ENCODE results near the gene FAM20A.

The FAM20A gene

DNA sequence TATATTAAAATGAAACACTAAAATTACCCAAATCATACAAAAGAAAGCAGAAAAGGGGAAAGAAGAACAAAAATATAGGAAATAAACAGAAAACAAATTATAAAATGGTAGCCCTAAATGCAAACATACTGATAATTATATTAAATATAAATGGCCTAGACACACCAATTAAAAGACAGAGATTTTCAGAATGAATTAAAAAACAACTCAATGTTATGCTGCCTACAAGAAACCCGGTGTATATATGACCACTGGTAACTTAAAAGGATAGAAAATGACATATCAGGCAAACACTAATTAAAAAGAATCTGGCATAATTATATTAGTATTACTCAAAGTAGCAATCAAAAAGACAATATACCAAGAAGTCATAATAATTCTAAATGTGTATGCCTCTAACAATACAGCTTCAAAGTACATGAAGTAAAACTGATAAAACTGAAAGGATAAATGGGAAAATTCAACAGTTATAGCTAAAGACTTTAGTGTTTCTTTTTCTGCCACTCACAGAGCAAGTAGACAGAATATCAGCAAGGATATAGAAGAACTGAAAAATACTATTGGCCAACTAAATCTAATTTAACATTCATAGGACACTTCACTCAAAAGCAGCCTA is 7.5 kb upstream of the FAM20A start:
- DNase-seq, result no peak

DNA sequence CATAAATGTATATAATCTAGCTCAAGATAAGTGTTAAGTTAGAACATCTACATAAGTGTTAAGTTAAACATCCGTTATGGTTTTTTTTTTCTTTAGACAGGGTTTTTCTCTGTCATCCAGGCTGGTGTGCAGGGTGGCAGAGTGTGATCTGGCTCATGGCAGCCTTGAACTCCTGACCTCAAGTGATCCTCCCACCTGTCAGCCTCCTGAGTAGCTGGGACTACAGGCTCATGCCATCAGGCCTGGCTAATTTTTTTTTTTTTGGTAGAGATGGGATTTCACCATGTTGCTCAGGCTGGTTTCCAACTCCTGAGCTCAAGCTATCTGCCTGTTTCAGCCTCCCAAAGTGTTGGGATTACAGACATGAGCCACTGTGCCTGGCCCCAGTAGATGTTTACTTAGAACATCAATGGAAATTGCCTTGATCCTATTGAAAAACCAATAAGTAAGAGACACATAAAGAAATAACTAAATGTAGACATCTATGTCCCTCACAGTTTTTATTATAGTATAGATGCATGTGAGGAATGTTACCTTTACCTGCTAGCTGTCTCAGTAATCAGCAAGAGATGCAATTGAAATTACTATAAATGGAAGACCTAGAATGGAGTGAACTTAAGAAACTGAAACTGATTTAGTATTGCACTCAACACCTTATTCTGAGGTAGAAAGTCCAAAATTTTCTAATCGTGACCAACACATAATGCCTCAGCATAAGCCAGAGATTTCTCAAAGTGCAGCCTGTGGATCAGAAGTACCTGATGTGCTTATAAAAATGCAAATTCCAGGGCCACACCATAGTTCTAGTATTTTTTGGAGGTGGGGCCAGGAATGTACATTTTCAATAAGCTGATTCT is 5.5 kb upstream of the FAM20A start:
- DNase-seq, result no peak

GRCh38 chr17:68605914-68606313 is 4.7 kb upstream of the FAM20A start:
- no peak for DNase-seq

DNA sequence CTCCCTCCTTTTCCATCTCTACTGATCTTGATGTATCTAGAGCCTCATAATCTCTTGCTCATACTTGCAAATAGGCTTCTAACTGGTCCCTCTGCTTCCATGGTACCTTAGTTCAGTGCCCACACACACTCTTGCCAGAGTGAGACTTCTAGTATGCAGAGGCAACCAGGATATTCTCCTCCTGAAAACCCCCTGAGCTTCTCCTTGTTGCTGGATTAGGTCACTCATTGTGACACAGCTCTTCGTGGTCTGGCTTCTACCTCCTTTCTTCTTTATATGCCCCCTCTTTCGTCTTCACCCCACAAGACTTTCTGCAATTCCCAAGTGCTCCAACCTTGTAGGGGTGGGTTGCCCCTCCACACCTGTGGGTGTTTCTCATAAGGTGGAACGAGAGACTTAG is 2.5 kb upstream of the FAM20A start:
- no peak for DNase-seq

- no peak for DNase-seq
Observed at GRCh38 chr17:68603027-68603426, 1.9 kb upstream of the FAM20A start.

DNA sequence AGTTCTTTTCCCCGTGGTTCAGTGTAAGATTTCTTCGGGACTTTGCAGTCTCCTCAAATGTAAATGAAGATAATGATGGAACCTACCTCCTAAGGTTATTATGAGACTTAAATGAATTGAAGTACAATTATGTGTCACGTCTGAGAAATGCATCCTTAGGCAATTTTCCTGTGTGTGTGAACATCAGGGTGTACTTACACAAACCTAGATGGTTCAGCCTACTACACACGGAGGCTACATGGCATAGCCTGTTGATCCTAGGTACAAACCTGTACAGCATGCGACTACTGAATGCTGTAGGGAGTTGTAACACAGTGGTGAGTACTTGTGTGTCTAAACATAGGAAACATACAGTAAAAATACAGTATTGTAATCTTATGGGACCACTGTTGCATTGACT is 1.1 kb upstream of the FAM20A start:
- DNase-seq, result no peak

GRCh38 chr17:68601565-68602288 is 560 bp upstream of the FAM20A start:
- DNase-seq, result no peak

GRCh38 chr17:68600067-68600930 is 868 bp downstream of the FAM20A start:
- DNase-seq, result no peak

DNA sequence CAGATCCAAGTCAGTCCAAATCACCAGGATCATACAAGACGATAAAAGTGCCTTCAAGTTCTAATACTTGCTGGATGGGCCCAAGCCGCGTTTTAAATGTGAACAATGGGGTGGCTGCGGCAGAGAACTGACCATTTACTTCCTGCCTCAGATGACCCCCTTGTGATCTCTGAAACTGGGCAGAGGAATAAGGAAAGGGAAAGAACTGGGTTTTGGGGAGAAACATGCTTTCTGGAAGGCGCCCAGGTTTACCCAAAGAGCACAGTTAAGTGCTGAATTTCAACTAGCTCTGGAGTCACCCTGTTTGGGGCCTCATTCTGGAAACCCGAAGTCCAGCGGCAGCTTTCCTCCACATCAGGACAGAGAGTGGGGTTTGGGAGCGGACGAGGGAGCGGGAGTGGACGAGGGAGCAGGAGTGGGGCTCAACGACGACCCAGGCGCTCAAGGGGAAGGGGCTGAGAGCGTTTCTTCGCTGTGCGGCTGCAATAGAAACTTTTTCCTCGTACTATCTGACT is 1.6 kb downstream of the FAM20A start:
- DNase-seq, result no peak

DNA sequence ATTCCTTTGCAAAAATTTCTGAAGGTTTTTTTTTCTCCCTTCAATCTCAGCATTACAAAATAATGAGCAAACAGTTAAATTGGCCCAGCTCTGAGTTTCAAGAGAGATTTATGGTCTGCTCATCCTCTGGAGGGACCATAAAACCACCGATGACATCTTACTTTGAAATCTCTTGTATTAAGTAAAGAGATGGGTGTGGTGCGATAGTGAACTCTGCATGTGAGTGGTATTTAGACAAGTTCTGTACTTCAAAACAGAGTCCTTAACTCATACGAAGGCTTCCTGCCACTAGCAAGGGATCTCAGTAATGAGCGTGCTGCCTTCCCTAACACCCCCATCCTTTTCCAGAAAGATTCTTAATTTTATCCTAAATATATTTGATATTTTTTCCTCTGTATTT is 2.1 kb downstream of the FAM20A start:
- peak; percentile 78 for DNase-seq

DNA sequence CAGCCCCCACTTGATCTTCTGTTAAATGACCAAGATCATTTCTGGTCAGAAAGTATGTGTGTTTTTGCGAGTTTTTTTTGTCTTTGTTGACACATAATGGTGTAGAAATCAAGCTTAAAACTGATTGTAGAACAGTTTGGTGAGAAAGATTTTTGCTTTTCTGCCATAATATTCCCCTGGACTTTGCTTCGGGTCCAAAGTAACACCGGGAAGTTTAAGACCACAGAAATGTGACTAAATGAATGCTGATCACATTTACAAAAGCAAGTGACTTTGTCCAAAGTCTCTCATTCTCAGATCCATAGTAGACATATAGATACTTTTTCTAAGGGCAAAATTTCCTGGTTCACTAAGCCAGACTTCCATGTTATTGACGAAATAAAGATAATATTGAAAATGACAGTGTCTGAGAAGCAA is 2.6 kb downstream of the FAM20A start:
- no peak for DNase-seq

- DNase-seq, result no peak
Observed at GRCh38 chr17:68598074-68598473, 3.1 kb downstream of the FAM20A start.

DNA sequence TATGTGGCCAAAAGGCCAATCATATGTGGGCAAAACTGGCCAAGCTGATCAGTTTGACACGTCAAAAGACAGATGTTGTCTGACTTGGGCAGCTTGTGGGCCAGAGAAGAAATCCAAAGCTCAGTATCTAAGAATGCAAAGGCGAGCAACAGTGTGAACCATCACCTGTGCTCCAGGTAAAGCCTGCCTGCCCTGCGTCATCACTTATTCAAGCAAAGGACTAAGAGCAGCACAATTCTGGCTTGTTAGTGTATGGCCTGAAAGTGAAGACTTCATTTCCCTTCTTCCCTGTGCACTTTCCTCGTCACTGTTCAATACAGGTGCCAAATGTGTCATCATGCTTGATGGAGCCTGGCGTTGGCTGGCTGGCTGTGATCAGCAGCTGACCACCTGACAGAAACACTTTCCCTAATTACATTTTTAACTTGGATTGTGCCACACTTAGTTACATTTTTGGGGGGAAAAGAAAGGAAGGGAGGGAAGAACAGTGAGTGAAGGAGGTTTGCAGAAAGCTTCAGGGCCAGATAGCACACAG is 4.7 kb downstream of the FAM20A start:
- no peak for DNase-seq

DNA sequence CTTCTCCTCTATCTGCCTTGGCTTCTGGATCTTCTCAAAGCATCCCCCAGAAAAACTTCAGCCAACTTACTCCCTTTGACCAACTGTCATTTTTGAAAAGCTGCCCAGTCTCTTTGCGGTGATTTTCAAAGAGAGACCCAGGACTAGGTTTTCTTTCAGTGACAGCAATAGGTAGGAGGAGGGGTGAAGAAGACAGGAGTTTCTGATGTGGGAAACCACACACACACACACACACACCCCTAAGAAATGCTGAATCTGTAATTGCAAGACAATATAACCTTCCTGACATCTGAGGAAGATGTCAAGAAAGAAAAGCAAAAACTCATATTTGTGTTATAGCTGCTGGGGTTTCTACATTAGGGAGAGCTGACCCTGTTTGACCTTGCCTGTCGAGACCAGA is 5.2 kb downstream of the FAM20A start:
- no peak for DNase-seq

GRCh38 chr17:68595496-68595895 is 5.7 kb downstream of the FAM20A start:
- DNase-seq, result peak; percentile 34

DNA sequence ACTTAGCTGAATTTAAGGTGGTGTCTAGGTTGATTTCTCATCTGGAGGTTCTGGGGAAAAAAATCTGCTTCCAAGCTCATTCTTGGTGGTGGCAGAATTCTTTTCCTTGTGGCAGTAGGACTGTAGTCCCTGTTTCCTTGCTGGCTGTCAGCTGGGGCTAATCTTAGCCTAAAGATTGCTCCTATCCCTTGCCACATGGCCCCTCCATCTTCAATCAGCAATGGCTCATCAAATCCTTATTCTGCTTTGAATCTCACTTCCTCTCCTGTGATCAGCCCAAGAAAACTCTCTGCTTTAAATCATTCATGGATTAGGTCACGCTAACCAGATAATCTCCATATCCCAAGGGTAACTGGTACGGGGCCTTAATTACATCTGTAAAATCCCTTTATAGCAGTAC is 6.6 kb downstream of the FAM20A start:
- no peak for DNase-seq

DNA sequence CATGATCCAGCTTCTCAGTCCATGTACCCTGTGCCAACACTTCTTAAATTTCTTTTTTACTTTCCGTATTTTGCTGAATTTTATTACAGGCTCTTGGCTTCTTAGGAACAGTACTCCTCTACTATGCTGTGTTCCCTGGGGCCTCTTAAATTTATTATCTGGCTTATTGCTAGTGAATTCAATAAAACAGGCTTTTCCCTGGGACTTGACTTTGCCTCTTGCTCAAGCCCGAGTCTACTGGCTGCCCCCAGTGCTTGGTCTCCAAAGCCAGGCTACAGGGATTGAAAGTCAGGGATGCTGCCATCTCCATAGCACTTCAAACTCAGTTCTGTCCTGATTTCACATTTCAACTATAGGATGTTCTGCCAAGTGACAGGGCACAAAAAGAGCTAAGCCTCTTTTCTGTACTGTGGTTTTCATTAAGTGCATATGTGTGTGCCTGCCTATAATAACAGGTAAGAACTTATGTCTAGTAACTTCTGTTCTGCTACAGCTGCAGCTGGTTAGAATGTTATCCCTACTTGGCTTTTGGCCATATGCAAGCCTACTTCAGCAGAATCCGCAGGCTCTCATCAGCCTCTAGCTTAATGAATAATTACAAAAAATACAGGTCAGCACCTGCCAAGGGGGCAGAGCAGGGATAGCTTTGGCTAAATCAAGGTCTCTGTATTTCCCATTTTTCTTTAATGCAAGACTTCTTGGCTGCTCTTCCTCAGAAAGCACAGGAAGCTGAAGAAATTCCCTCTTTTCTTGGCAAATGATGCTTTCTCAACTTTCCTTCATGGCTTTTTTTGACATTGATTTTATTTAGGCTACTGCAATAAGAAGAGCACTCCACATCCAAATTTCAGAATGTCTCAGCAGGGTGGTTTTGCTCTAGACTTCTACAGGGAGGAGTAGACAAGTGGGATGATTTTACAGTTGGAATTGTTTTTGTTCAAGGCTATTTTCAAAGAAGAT is 8.2 kb downstream of the FAM20A start:
- DNase-seq, result no peak

DNA sequence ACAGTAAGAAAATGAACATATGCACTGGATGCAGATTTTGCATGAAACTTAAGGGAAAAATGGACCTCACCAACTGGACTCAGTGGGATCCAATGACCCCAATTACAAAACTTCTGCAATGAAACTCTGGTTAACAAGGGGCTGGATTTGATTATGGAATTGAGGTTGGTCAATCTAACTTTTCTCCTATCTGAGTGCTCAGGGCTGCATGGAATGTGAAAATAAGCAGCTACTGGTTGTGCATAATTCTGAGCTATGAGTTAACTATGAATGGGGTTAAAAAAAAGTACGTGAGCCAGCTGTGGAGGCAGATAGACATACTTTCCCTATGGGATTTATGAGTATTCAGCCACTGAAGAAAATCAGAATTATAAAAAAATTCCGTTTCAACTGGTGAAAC is 9.2 kb downstream of the FAM20A start:
- peak; percentile 32 for DNase-seq

DNA sequence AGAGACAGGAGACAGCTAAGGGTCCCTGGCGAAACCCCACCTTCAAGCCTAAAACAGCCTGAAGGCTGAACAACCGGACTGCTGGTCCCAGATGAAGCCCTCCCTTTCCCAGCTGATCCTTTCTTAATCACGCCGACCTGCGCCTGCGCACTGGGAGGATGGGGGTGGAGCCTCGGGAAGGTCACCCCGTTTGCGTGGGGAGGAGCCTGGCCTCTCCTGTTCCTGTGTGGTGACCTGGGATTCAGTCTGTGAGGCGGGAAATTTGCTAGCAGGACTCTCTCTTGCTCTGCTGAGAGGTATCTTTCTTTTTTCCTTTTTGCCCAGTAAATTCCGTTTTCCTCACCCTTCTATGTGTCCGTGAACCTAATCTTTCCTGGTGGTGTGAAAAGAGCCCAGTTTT is 9.6 kb downstream of the FAM20A start:
- DNase-seq, result peak; percentile 31

DNA sequence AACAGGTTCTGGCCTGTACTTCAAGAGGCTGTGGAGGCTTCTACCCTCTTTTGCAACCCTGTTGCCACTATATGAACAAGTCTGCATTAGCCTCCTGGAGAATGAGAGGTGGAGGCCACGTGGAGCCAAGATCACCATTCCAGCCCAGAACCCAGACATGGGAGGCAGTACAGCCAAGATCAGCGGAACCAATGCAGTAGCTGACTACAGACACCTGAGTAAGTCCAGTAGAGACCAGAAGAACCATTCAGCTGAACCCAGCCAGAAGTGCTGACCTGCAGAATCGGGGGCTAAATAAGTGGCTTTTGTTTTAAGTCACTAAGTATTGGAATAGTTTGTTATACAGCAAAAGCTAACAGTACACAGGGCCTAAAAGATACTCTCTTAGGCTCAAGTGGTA is 12.1 kb downstream of the FAM20A start:
- DNase-seq, result no peak

GRCh38 chr17:68588362-68588761 is 12.8 kb downstream of the FAM20A start:
- DNase-seq, result no peak

Measured in fibroblast of skin of right biceps (primary cell).